GM23338 (cell line): ENCODE data around the gene FBXO2. TPM values are rescaled to one million over a fixed set of nuclear protein-coding genes. Genes with fewer than 3 reads are reported as not detected.

ENCODE experiments used
- ATAC-seq: fragments of 200-7000 bp; cut with Tn5 transposase; 3 replicates; pipeline ENCODE4 v1.9.1; 2020
- DNase-seq: peaks from one replicate; pipeline ENCODE4 v3.0.0-alpha.2; 2015; ENCODE audit warnings: low spot score
- H2AFZ ChIP-seq: fragments of 200-600 bp; sonication (generic); 2 replicates; pipeline ENCODE4 v1.8.0; 2016; ENCODE audit warnings: antibody characterized with exemption, mild to moderate bottlenecking, moderate library complexity
- H3F3A ChIP-seq: fragments of 200-600 bp; sonication (generic); replicated peaks from 2 replicates; pipeline ENCODE4 v1.8.0; 2017; ENCODE audit warnings: antibody characterized with exemption, mixed run types, low read depth
- H3K27ac ChIP-seq: fragments of 200-600 bp; sonication (generic); 2 replicates; pipeline ENCODE4 v1.6.1; 2016; ENCODE audit warnings: low read depth
- H3K27me3 ChIP-seq: fragments of 200-600 bp; sonication (generic); 2 replicates; pipeline ENCODE4 v1.8.0; 2016; ENCODE audit warnings: mild to moderate bottlenecking, mixed run types, moderate library complexity; ENCODE audit not compliant: insufficient read depth
- H3K36me3 ChIP-seq: fragments of 200-600 bp; sonication (generic); 2 replicates; pipeline ENCODE4 v1.8.0; 2016; ENCODE audit warnings: mild to moderate bottlenecking; ENCODE audit not compliant: insufficient read depth
- H3K4me1 ChIP-seq: fragments of 200-600 bp; sonication (generic); 2 replicates; pipeline ENCODE4 v1.8.0; 2016; ENCODE audit warnings: mild to moderate bottlenecking, moderate library complexity; ENCODE audit not compliant: insufficient read depth
- H3K4me2 ChIP-seq: fragments of 200-600 bp; sonication (generic); 2 replicates; pipeline ENCODE4 v1.7.1; 2017; ENCODE audit warnings: mixed run types
- H3K4me3 ChIP-seq: fragments of 200-600 bp; sonication (generic); 2 replicates; pipeline ENCODE4 v1.6.1; 2016; ENCODE audit warnings: mixed run types
- H3K79me2 ChIP-seq: fragments of 200-600 bp; sonication (generic); replicated peaks from 2 replicates; pipeline ENCODE4 v1.8.0; 2017; ENCODE audit warnings: mild to moderate bottlenecking; ENCODE audit not compliant: insufficient read depth
- H3K9me2 ChIP-seq: fragments of 200-600 bp; sonication (generic); 2 replicates; pipeline ENCODE4 v1.8.0; 2017; ENCODE audit not compliant: insufficient read depth
- H4K20me1 ChIP-seq: fragments of 200-600 bp; sonication (generic); replicated peaks from 2 replicates; pipeline ENCODE4 v1.8.0; 2017; ENCODE audit warnings: mild to moderate bottlenecking; ENCODE audit not compliant: insufficient read depth
- H3K27ac Mint-ChIP-seq: 2 replicates; pipeline ENCODE4 v1.8.0; 2020; ENCODE audit warnings: inconsistent platforms, mild to moderate bottlenecking, moderate library complexity, mixed read lengths
- H3K27me3 Mint-ChIP-seq: 3 replicates; pipeline ENCODE4 v1.8.0; 2022; ENCODE audit warnings: low read depth, mild to moderate bottlenecking, moderate library complexity, mixed read lengths, inconsistent platforms; ENCODE audit not compliant: insufficient read depth, poor library complexity
- H3K36me3 Mint-ChIP-seq: 3 replicates; pipeline ENCODE4 v1.8.0; 2021; ENCODE audit warnings: low read depth, mild to moderate bottlenecking, inconsistent platforms, moderate library complexity, mixed read lengths
- H3K4me1 Mint-ChIP-seq: 3 replicates; pipeline ENCODE4 v1.8.0; 2020; ENCODE audit warnings: mild to moderate bottlenecking, inconsistent platforms, mixed read lengths
- H3K4me3 Mint-ChIP-seq: 3 replicates; pipeline ENCODE4 v1.8.0; 2021; ENCODE audit warnings: moderate library complexity, mild to moderate bottlenecking, inconsistent platforms, mixed read lengths
- H3K9me3 Mint-ChIP-seq: 3 replicates; pipeline ENCODE4 v1.8.0; 2020; ENCODE audit warnings: moderate library complexity, mild to moderate bottlenecking, inconsistent platforms, mixed read lengths
- EZH2 ChIP-seq: fragments of 200-600 bp; sonication (generic); IDR thresholded peaks from one replicate; pipeline ENCODE4 v1.8.0; 2017; ENCODE audit warnings: antibody characterized with exemption, mild to moderate bottlenecking, low read depth; ENCODE audit not compliant: unreplicated experiment
- POLR2AphosphoS5 ChIP-seq: IDR thresholded peaks from 2 replicates; pipeline ENCODE4 v1.6.1; 2016; ENCODE audit warnings: antibody characterized with exemption, low read depth
- polyA plus RNA-seq: library from polyadenylated mRNA; unstranded; fragments of >200 nt; fragmentation: Nextera tagmentation; extraction: Ambion mirVana; gene quantifications from 2 replicates; pipeline ENCODE4 v1.2.1, GENCODE V29; 2016
- total RNA-seq: library from RNA; depleted of rRNA; stranded (reverse); fragments of >200 nt; shearing (Covaris generic); gene quantifications from 2 replicates; pipeline ENCODE4 v1.2.3, GENCODE V29; 2014
- TF ChIP-seq, protein P1 (sequence below): fragments of 250-450 bp; sonication (Bioruptor Pico); IDR thresholded peaks from 2 replicates; pipeline ENCODE4 v1.5.0; 2020; ENCODE audit warnings: mild to moderate bottlenecking, moderate library complexity

FBXO2 gene
- total and polyA plus RNA-seq, 2 experiments from 2014 or later, result 44.4 to 84.6 TPM

GRCh38 chr1:11649624-11650330 is 4.5 kb downstream of the FBXO2 start:
- peaks cover 8% of the 10 kb centered on the region for H4K20me1 ChIP-seq
- no peaks in the 10 kb centered on the region for H3K9me2 ChIP-seq
- Mint-ChIP-seq H3K27me3 (peaks cover 25% of the 10 kb centered on the region), H3K27ac (no peak overlapping the region), H3K36me3 (peaks cover 2% of the 10 kb centered on the region; the same call in 1 of the 3 replicates), H3K4me3 (no peak overlapping the region; the same call in 2 of the 3 replicates), H3K9me3 (no peaks in the 10 kb centered on the region; the same call in 2 of the 3 replicates), H3K4me1 (peaks cover 35% of the 10 kb centered on the region)
- DNase-seq, result no peak
- no peaks in the 10 kb centered on the region for H3K27me3 ChIP-seq
- peak overlapping the region; percentile 43; the same call in 1 of the 2 replicates for H3K4me3 ChIP-seq
- H3K36me3 ChIP-seq, result no peaks in the 10 kb centered on the region
- peaks cover 13% of the 10 kb centered on the region; the same call in 1 of the 2 replicates for H3F3A ChIP-seq
- H3K4me2 ChIP-seq, result peak overlapping the region; percentile 76
- no peak overlapping the region for H2AFZ ChIP-seq
- peaks cover 20% of the 10 kb centered on the region for H3K79me2 ChIP-seq
- ATAC-seq, result no peak
- H3K4me1 ChIP-seq, result peaks cover 30% of the 10 kb centered on the region
- TF ChIP-seq, protein P1, sequence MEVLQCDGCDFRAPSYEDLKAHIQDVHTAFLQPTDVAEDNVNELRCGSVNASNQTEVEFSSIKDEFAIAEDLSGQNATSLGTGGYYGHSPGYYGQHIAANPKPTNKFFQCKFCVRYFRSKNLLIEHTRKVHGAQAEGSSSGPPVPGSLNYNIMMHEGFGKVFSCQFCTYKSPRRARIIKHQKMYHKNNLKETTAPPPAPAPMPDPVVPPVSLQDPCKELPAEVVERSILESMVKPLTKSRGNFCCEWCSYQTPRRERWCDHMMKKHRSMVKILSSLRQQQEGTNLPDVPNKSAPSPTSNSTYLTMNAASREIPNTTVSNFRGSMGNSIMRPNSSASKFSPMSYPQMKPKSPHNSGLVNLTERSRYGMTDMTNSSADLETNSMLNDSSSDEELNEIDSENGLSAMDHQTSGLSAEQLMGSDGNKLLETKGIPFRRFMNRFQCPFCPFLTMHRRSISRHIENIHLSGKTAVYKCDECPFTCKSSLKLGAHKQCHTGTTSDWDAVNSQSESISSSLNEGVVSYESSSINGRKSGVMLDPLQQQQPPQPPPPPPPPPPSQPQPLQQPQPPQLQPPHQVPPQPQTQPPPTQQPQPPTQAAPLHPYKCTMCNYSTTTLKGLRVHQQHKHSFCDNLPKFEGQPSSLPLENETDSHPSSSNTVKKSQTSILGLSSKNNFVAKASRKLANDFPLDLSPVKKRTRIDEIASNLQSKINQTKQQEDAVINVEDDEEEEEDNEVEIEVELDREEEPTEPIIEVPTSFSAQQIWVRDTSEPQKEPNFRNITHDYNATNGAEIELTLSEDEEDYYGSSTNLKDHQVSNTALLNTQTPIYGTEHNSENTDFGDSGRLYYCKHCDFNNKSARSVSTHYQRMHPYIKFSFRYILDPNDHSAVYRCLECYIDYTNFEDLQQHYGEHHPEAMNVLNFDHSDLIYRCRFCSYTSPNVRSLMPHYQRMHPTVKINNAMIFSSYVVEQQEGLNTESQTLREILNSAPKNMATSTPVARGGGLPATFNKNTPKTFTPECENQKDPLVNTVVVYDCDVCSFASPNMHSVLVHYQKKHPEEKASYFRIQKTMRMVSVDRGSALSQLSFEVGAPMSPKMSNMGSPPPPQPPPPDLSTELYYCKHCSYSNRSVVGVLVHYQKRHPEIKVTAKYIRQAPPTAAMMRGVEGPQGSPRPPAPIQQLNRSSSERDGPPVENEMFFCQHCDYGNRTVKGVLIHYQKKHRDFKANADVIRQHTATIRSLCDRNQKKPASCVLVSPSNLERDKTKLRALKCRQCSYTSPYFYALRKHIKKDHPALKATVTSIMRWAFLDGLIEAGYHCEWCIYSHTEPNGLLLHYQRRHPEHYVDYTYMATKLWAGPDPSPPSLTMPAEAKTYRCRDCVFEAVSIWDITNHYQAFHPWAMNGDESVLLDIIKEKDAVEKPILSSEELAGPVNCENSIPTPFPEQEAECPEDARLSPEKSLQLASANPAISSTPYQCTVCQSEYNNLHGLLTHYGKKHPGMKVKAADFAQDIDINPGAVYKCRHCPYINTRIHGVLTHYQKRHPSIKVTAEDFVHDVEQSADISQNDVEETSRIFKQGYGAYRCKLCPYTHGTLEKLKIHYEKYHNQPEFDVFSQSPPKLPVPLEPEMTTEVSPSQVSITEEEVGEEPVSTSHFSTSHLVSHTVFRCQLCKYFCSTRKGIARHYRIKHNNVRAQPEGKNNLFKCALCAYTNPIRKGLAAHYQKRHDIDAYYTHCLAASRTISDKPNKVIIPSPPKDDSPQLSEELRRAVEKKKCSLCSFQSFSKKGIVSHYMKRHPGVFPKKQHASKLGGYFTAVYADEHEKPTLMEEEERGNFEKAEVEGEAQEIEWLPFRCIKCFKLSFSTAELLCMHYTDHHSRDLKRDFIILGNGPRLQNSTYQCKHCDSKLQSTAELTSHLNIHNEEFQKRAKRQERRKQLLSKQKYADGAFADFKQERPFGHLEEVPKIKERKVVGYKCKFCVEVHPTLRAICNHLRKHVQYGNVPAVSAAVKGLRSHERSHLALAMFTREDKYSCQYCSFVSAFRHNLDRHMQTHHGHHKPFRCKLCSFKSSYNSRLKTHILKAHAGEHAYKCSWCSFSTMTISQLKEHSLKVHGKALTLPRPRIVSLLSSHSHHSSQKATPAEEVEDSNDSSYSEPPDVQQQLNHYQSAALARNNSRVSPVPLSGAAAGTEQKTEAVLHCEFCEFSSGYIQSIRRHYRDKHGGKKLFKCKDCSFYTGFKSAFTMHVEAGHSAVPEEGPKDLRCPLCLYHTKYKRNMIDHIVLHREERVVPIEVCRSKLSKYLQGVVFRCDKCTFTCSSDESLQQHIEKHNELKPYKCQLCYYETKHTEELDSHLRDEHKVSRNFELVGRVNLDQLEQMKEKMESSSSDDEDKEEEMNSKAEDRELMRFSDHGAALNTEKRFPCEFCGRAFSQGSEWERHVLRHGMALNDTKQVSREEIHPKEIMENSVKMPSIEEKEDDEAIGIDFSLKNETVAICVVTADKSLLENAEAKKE (CRISPR knock-in tag), result no peak
- 0 out of 2 replicates have a peak, but pooled peaks have one; percentile 11 for TF ChIP-seq POLR2AphosphoS5
- H3K27ac ChIP-seq, result no peak overlapping the region

DNA sequence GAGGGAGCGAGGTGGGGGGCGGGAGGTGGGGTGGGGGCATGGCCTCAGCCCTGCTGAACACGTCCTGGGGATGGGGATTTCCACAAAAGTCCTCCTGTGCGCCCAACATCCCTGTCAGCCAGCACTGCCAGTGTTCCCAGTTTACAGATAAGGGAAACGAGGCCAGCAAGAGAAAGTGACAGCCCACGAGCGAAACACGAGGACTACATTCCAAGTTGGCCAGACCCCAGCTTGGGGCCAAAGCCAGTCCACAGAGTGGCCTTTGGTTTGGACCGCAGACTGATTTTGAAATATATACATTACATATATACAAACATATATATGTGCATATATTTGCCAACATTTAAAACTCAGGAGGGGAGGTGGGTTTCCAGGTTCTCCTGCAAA is 5.0 kb downstream of the FBXO2 start:
- no peak overlapping the region for H3K4me2 ChIP-seq
- TF ChIP-seq EZH2, result no peak
- TF ChIP-seq, protein P1 (CRISPR knock-in tag), result no peak

More for the DNA sequence above, 5.0 kb downstream of the FBXO2 start:
- ATAC-seq, result no peak
- Histone ChIP-seq H2AFZ (no peak overlapping the region), H3K4me3 (no peak overlapping the region), H3K4me1 (peaks cover 30% of the 10 kb centered on the region), H3K27ac (no peak overlapping the region), H3K79me2 (peaks cover 20% of the 10 kb centered on the region), H3K9me2 (no peaks in the 10 kb centered on the region), H4K20me1 (peaks cover 8% of the 10 kb centered on the region), H3K36me3 (no peaks in the 10 kb centered on the region), H3K27me3 (no peaks in the 10 kb centered on the region), H3F3A (peaks cover 13% of the 10 kb centered on the region; the same call in 1 of the 2 replicates)
- Mint-ChIP-seq H3K9me3 (no peaks in the 10 kb centered on the region; the same call in 2 of the 3 replicates), H3K4me1 (peaks cover 35% of the 10 kb centered on the region), H3K27ac (no peak overlapping the region), H3K27me3 (peaks cover 25% of the 10 kb centered on the region), H3K36me3 (peaks cover 2% of the 10 kb centered on the region; the same call in 1 of the 3 replicates), H3K4me3 (no peak overlapping the region)
- DNase-seq, result no peak
